GM19468 (cell line): ENCODE results near the gene TRIM3.
"Not testable (repeated sequence)": the region's sequence is repeated elsewhere in the genome, so short reads cannot be mapped to it uniquely, and the experiment has no call there.

Experiments used
- ATAC-seq: cut with Tn5 transposase; IDR thresholded peaks from one replicate; pipeline ENCODE4 v1.9.1; 2021; ENCODE audit warnings: mild to moderate bottlenecking, moderate library complexity, moderate number of reproducible peaks; ENCODE audit not compliant: unreplicated experiment; ENCODE audit errors: extremely low read depth

TRIM3 gene

GRCh38 chr11:6473451-6474412, at the start of gene TRIM3:
Gene TRIM3 (minus strand): TSS chr11:6473941. CDS start chr11:6465695, 8,246 bp downstream.
- ATAC-seq, result no peak

DNA sequence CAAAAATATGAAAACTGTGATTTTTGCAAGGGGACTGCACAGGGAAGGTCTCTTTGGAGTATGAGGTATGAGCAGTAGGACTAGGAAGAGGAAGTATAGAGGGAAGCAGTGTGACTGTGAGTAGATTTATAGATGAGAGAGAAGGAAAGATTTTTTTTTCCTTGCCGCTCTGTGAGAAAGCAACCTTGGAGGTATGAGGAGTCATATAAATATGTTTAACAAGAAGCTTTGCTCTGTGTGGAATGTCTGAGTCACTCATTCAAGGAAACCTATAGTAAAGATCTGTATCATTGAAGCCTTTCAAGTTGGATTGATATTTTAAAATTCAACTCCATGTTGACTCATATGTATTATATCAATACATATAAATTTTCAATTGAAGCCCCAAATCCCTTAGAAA, 49.5 kb upstream of the TRIM3 start:
- ATAC-seq, result no peak

DNA sequence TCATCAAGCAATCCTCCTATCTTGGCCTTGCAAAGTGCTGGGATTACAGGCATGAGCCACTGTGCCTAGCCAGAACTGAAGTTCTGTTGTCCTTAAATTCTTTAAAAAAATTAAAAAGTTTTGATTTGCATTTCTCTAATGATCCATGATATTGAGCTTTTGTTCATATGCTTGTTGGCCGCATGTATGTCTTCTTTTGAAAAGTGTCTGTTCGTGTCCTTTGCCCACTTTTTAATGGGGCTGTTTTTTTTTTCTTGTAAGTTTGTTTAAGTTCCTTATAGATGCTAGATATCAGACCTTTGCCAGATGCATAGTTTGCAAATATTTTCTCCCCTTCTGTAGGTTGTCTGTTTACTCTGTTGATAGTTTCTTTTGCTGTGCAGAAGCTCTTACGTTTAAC, 48.2 kb upstream of the TRIM3 start:
- ATAC-seq, result not testable (repeated sequence)

- ATAC-seq, result no peak
Measured at GRCh38 chr11:6520265-6520664, 46.5 kb upstream of the TRIM3 start.

DNA sequence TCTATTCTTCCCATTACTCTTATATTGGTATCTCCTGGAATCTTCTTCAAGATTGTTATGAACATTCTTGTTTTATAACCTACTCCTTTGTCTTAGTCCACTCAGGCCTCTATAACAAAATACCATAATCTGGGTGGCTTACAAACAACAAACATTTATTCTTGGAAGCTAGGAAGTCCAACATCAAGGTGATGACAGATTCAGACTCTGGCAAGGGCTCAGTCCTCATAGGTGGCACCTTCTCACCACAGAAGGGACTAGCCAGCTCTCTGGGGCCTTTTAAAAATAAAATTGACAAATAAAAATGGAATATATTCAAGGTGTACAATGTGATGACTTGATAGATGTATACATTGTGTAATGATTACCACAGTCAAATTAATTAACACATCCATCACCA, 43.1 kb upstream of the TRIM3 start:
- ATAC-seq, result no peak

GRCh38 chr11:6505577-6506240, 32.0 kb upstream of the TRIM3 start:
- no peak for ATAC-seq

DNA sequence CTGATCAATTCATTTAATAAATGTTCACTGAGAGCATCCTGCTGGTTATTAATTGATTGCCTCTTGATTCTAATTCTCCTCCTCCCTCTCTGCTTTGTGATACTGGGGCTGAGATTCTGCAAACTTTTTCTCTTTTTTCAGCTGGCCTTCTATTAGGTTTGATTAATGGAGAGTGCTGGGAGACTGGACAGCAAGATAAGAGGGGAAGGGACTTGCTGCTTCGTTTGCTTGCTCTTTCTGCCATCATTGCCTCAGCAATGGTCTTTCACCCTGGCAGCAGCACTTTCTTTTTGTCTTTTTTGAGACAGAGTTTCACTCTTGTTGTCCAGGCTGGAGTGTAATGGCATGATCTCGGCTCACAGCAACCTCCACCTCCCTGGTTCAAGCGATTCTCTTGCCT, 30.4 kb upstream of the TRIM3 start:
- ATAC-seq, result no peak

DNA sequence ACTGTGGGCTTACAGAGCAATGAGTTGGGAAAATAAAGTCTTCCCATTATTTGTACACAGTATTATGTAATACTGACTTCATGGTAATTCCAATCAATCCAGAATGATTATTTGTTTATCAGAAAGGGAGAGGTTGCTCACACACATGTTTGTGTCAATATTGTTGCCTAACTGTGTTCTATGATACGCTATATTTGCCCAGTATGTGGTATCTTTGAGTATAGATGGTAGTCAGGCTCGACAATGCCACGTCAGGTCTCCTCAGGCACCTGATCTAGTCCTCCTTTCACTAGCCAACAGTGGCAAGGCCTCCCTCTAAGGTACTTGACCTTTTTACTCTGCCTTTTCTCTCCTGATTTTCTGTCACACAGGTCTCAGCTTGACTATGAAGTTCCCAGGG, 28.6 kb upstream of the TRIM3 start:
- ATAC-seq, result no peak

- no peak for ATAC-seq
Measured at GRCh38 chr11:6498544-6498943, 24.8 kb upstream of the TRIM3 start.

GRCh38 chr11:6498121-6498520, 24.4 kb upstream of the TRIM3 start:
- no peak for ATAC-seq

GRCh38 chr11:6497069-6497839, 23.5 kb upstream of the TRIM3 start, which contains the start of gene DNHD1:
Gene DNHD1 (plus strand): TSS chr11:6497280. CDS start chr11:6498216, 936 bp downstream.
- no peak for ATAC-seq

DNA sequence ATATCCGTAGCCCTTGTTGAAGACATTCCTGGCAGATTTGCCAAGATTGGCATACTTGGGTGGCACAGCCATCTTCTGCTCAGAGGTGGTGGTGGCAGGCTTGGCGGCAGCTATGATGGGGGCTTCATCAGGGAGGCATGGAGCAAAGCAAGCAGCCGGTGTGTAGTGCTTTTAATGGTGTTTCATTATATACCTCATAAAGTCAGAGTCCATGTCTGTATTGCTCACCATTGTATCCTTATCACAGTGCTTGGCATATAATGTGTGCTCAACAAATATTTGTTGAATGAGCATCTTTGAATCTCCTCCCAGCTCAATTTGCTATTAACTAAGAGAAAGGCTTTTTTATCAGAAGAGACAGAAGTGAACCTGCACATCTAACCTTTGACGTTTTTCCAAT, 15.6 kb upstream of the TRIM3 start:
- ATAC-seq, result no peak

GRCh38 chr11:6488821-6489220, 15.1 kb upstream of the TRIM3 start:
- ATAC-seq, result no peak

GRCh38 chr11:6488342-6488741, 14.6 kb upstream of the TRIM3 start:
- no peak for ATAC-seq

DNA sequence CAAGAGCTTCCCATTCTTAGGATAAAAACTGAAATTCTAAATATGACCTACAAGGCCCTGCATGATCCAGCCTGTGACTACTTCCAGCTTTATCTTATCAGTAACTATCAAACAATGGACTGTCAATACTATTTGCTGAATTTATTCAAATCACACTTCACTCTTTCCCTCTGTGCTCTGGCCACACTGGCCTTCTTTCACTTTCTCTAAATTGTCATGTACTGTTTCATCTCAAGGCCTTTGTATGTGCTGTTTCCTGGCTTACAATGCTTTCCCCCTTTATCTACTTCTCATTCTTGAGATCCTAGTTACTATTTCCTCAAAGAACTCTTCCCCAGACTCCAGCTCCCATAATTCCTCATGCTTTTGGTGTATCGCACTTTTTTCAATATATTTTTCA, 13.2 kb upstream of the TRIM3 start:
- no peak for ATAC-seq

DNA sequence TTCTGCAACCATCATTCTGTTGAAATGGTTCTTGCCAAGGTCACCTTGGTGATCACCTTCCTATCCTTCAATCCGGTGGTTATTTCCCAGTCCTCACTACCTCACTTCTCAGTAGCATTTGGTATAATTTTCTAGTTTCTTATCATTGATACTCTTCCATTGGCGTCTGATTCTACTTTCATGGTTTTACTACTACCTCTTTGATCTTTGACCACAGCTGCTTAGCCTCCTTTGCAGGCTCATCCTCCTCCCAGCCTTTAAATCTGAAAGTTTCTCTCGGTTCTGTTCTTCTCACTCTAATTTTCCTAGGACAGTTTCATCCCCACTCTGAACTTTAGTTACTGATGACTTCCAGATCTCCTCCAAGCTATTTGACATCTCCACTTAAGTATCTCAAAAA, 12.5 kb upstream of the TRIM3 start:
- no peak for ATAC-seq

- ATAC-seq, result no peak
Measured at GRCh38 chr11:6485661-6486060, 11.9 kb upstream of the TRIM3 start.

- no peak for ATAC-seq
Measured at GRCh38 chr11:6483015-6483414, 9.3 kb upstream of the TRIM3 start.

- ATAC-seq, result no peak
Measured at GRCh38 chr11:6482441-6482840, 8.7 kb upstream of the TRIM3 start.

GRCh38 chr11:6481924-6482275, 8.2 kb upstream of the TRIM3 start:
- ATAC-seq, result no peak
